Measurements from ENCODE around the gene GDF10.

The GDF10 gene

DNA sequence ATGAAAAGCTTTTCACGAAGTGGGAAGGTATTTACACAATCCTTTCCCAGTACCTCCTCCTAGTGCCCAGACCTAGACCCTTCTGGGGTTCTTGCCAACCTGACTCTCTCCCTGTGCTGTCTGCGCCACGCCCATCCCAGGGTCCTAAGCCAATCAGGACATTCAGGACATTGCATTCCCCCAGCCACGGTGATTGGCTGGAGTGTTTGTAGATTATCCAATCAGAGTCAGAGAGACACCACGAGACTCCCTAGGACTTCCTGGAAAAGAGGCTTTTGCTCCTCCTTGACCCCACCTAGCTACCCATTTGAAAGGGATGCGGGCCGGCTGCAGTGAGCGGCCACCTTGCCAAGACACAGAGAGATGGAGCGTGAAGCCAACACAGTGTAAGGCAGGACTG is 18.7 kb downstream of the GDF10 start:
- DNase-seq = no peak

DNA sequence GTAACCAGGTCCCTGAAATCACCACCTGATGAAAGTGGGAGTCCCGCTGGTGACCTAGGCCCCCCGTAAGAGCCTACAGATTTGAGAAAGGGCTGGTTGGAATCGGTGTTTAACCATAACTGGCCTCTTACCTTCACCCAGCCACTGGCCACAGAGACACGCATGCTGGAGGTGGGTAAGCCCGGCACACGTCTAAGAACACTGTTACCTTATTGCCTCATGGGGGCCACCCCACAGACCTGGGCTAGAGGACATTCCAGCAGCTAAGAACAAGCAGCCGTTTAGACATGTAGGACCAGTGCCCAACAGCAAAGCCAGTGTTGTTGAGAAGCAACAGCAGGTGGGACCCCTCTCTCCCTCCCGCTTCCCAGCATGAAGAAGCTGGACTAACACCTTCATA is 19.8 kb downstream of the GDF10 start:
- DNase-seq = no peak

- DNase-seq = no peak
These were observed 20.8 kb downstream of the GDF10 start for GRCh38 chr10:47320812-47321211.

DNA sequence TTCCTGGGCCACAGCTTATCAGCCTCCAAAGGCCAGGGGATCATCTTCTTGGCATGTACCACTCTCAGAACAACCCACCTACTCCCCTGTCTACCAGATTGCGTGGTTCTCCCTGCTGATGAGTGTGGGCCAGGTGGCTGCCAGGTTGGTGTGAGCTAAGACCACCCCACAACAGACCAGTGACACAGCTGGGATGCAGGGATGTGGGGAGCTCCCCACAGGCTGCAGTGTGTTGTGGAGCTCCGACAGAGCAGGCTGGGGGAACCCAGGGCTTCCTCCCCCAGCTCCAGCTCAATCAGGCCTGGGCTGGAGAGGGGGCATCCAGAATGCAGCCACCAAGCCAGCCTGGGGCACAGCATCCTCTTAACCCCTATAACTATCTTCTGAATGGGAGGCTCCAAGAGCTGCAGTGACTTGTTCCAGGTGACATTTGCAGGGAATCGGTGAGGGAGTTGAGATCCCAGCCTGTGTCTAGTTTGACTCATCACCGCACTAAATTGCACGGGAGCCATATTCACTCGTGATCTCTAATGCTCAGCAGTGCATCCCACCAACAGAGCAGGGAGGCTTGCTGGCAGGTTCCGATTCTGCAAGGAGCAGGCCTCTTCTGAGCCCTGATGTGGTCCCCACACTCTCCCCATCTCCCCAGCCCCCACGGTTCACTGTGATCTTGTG is 21.7 kb downstream of the GDF10 start:
- DNase-seq = no peak

- DNase-seq = no peak
These were observed 22.5 kb downstream of the GDF10 start, which contains the start of gene GDF2 for GRCh38 chr10:47322300-47323061. Gene GDF2, plus strand, starts transcription at chr10:47322454. Its CDS starts 215 bp downstream, at chr10:47322669.

GRCh38 chr10:47323087-47323486 is 23.1 kb downstream of the GDF10 start:
- no peak for DNase-seq

- no peak for DNase-seq
These were observed 23.8 kb downstream of the GDF10 start for GRCh38 chr10:47323636-47324296.

DNA sequence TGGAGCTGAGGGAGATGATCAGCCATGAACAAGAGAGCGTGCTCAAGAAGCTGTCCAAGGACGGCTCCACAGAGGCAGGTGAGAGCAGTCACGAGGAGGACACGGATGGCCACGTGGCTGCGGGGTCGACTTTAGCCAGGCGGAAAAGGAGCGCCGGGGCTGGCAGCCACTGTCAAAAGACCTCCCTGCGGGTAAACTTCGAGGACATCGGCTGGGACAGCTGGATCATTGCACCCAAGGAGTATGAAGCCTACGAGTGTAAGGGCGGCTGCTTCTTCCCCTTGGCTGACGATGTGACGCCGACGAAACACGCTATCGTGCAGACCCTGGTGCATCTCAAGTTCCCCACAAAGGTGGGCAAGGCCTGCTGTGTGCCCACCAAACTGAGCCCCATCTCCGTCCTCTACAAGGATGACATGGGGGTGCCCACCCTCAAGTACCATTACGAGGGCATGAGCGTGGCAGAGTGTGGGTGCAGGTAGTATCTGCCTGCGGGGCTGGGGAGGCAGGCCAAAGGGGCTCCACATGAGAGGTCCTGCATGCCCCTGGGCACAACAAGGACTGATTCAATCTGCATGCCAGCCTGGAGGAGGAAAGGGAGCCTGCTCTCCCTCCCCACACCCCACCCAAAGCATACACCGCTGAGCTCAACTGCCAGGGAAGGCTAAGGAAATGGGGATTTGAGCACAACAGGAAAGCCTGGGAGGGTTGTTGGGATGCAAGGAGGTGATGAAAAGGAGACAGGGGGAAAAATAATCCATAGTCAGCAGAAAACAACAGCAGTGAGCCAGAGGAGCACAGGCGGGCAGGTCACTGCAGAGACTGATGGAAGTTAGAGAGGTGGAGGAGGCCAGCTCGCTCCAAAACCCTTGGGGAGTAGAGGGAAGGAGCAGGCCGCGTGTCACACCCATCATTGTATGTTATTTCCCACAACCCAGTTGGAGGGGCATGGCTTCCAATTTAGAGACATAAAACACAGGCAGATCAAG is 25.6 kb downstream of the GDF10 start:
- DNase-seq = no peak

DNA sequence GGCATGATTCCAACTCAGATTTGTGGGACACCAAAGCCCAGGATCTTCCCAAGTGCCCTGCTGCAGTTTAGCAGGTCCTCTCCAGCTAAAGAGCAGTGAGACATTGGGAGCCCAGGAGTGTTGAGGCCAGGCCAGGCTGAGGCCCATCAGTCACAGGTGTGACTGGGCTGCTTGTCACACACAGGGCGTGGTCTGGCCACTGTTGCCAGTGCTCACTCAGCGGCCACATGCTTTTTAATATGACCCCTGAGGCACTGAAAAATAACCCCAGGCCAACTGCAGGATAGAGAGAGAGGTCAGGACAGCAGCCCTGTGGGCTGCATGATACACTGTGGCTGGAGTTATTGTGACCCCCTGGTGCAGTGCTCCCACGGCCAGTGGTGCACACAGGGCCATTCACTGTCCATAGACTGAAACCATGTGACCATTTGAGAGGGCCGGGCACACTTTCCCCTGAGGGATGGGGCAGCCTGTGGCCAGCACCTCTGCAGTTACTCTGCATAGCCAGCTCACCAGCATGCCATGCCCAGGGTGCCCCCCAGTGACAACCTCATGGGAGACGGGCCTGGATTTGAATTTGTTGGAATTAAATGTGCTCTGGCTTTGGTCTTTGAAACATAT is 26.4 kb downstream of the GDF10 start:
- DNase-seq = no peak

GRCh38 chr10:47326927-47327330 is 26.9 kb downstream of the GDF10 start:
- no peak for DNase-seq

- DNase-seq = no peak
These were observed 29.9 kb downstream of the GDF10 start for GRCh38 chr10:47329855-47330254.

DNA sequence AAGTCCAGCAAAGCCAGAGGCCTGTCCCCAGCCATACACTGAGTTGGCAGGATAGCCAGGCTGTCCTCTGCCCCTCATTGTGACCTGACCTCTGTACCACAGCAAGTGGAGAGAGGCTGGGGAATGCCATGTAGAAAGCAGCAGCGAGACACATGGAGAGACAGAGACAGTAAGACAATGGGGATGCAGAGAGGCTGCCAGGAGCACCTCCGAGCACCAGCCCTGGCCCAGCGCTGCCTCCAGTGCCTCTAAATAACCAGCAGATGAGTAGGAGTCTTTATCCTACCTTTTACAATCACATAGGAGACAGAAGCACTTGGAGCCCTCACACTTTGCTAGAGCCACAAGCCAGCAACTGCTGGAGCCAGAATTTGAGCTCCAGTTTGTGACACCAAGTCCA is 30.4 kb downstream of the GDF10 start:
- no peak for DNase-seq

DNA sequence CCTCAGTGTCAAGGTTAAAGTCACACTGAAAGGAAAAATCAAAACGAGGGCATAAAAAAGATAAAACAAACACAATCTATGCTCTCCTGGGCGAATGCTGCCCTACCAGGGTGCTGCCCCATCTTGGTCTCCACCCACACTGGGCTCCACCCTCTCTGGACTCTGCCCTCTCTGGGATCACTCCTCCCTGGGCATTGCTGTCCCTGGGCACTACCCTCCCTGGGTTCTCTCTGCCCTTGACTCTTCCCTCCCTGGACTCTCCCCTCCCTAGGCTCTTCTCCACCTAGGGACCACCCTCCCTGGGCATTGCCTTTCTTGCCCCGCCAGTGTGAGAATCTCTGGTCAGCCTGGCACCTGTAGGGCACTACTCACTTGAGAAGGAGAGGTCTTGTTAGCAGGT is 30.8 kb downstream of the GDF10 start:
- no peak for DNase-seq

DNA sequence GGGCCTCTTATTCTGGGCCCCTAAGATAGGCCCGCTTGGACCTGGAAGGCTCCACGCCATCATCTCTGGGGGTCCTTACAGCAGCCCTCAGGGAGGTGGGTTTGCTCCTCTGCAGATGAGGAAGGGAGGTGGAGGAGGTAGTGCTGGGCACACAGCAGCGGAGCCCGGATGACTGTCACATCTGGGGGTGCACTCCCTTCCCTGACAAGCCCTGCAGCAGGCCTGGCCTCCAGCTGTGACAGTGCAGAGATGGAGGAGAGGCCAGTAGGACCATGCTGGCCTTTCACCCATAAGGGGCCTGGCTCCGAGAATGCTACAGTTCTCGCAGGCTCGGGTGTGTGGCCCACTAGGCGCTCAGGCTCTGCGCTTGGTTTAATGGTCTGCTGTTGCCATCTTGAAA is 31.5 kb downstream of the GDF10 start:
- no peak for DNase-seq

- DNase-seq = no peak
These were observed 32.0 kb downstream of the GDF10 start for GRCh38 chr10:47331954-47332353.

DNA sequence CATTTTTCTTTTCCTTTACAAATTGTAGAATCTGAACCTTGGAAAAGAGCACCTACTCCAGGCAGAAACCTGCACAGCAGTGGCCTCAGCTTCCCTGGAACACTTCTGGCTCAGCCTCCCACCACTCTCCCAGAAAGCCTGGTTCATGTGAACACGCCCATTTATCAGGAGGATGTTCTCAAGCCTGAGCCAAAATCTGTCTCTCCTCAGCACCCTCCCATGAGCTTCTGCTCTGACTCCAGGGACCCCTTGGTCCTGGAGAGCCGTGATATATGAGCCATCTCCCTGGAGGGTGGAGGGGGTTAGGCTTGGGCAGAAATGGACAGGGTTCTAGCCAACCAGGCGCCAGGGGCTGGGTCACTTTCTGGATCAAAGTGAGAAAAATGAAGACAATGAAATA is 32.4 kb downstream of the GDF10 start:
- DNase-seq = no peak

- no peak for DNase-seq
These were observed 32.9 kb downstream of the GDF10 start for GRCh38 chr10:47332946-47333345.

- DNase-seq = no peak
These were observed 33.5 kb downstream of the GDF10 start for GRCh38 chr10:47333532-47333931.

- no peak for DNase-seq
These were observed 34.7 kb downstream of the GDF10 start for GRCh38 chr10:47334466-47335295.

GRCh38 chr10:47335906-47336305 is 35.9 kb downstream of the GDF10 start:
- DNase-seq = no peak

GRCh38 chr10:47336387-47337134 is 36.6 kb downstream of the GDF10 start:
- DNase-seq = no peak
